NCI-H748 (cell line): ENCODE data around the gene CDH6.
"Not testable (repeated sequence)": the region's sequence is repeated elsewhere in the genome, so short reads cannot be mapped to it uniquely, and the experiment has no call there.

ENCODE experiments used
- DNase-seq: peaks from one replicate; lab custom pipeline; 2025; ENCODE audit not compliant: unreplicated experiment; lab: John Stamatoyannopoulos, UW

CDH6 gene

DNA sequence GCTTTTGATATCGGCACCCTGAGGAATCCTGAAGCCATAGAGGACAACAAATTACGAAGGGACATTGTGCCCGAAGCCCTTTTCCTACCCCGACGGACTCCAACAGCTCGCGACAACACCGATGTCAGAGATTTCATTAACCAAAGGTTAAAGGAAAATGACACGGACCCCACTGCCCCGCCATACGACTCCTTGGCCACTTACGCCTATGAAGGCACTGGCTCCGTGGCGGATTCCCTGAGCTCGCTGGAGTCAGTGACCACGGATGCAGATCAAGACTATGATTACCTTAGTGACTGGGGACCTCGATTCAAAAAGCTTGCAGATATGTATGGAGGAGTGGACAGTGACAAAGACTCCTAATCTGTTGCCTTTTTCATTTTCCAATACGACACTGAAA is 129.5 kb downstream of the CDH6 start:
- no peak for DNase-seq

DNA sequence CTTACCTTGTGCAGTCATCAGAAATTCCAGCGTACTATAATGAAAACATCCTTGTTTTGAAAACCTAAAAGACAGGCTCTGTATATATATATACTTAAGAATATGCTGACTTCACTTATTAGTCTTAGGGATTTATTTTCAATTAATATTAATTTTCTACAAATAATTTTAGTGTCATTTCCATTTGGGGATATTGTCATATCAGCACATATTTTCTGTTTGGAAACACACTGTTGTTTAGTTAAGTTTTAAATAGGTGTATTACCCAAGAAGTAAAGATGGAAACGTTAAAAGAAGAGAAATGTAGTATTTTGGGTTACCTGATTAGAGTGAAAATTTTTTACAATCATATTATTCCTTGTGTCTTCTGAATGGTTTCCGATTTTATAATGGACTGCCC is 131.4 kb downstream of the CDH6 start:
- DNase-seq = no peak

DNA sequence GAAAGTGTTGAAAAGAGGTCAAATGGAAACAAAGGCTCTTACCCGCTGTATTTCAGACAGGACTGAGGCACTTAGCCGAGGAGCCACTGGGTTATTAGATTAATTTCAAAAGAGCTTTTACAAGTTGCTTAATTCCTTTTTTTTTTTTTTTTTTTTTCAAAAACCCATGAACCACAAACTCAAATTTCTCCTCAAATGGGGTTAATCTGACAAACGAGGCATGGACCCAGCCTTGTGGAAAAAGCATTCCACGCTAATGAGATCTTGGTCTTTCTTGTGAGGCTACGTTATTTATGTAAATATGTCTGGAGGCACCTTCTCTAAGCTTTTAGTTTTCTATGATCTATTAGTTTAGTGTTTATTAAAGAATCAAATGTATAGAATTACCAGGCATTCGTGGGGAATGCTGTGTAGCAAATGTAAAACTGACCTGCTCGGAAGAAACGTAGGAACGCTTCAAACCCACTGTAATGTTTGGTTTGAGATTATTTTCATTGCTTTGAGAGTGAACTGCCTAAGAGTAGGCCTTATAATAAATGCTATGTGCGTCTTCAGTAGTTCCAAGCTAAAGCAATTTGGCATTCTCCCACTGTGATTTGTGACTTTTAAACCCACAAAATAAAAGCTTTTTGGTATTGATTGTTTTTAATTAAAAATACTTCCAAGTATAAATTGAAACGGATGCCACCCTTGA is 134.7 kb downstream of the CDH6 start:
- DNase-seq = no peak

DNA sequence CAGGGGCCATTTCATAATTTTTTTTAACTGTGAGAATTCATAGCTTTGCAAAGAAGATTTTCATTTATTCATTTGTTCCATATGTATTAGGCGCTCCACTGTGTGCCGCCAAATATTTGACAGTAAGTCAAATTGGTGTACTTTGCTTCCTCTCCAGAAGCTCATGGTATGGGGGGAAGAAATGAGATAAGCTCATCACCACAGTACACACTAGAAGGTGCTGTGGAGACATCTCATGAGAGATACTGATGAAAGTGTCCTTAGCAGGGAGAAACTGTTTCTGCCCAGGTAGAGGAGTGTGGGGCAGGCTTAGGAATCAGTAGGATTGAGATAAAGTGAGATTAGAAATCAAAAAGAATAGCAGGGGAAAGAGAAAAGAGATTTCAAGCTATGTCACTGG is 136.2 kb downstream of the CDH6 start:
- no peak for DNase-seq

DNA sequence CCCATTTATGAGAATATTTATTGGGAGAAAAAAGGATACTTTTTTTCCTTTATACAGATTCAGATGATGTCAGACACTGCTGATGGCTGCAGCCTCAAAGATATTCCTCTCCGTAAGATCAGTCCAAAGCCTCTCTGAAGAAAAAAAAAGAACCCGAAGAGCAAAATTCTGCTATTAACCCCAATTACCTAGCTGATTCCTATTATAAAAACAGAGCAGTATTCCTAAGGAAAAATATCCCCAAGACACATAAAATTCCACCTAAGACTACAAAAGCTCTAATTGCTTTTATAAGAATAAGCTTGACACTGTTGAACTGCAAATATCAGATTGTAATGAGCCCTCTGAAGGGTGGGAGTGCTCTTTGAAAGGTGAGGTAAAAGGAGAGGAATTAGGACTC is 138.7 kb downstream of the CDH6 start:
- DNase-seq = no peak

DNA sequence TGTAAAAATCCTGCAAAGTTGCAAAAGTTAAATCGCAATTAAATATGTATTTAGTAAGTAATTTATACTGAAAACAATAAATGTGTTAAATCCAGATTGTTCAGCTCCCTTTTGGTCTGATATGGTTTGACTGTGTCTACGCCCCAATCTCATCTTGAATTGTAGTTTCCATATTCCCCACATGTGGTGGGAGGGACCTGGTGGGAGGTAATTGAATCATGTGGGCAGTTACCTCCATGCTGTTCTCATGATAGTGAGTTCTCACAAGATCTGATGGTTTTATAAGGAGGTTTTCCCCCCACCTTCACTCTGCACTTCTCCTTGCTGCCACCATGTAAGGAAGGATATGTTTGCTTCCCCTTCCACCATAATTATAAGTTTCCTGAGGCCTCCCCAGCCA is 140.0 kb downstream of the CDH6 start:
- no peak for DNase-seq

DNA sequence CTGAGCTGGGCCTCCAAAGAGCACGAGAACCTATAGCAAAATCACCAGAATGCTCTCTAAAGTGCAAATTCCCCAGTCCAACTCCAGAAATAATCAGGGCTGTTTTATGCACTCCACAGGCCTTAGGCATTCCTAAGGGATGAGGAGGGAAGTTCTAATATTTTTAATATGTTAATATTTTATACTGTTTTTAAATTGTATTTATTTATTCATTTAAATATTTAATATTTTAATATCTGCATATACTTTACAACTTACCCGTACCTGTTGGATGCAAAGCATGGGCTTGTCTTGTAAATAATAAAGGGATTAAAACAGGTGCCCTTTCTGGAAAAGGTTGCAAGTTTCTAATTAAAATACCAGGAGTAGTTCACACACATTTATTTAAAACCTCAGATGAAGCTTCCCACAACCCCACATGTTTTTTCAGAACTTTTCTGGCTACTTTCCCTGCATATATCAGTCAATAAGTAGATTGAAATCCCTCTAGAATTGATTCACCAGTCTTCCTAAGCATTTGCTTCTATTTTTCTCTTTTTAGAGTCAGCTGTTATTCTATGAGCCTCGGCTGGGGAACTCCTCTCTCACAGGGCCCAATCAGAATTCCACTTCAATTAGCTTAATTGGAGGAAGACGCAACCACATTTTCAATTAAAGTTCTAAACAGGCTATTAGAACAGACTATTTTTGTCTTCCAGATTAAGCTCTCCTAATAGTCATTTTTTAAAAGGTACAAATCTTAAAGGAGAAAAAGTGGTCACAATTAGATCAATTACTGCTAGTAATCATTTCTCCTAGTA is 140.8 kb downstream of the CDH6 start:
- DNase-seq = no peak

DNA sequence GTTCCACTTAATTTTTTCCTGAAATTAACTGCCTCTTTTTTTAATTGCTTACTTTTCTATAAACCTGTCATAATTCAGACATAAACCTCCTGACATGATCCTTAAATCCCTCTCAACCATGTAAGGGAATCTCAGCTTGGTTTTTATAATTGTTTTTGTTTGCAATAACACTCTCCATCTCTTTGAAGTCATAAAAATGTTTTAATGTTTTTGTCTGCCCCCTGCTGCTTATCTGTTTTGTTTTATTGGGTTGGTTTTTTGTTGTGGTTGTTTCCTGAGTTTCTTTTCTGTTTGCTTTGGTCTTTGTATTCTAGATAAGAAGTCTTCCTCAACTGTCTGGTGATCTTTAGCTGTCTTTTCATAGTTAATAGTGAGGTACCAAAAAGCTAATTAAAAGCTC is 142.0 kb downstream of the CDH6 start:
- no peak for DNase-seq

DNA sequence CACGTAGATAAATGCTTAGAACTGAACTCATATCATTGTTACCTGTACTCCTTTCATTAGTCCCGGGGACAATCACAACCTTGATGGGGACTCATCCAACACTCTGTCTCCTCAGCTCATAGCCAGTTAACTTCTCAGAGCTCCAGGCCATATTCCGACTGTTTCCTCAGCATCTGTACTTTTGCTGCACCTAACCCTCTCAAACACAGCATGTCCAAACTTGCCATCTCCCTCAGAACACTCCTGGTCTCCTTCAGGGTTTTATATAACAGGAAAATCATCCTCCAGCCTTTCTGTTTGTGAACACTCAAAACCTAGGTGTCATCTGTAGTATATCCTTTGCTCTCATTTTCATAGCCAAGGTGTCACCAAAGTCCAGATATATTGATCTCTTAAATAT is 150.5 kb downstream of the CDH6 start:
- no peak for DNase-seq

DNA sequence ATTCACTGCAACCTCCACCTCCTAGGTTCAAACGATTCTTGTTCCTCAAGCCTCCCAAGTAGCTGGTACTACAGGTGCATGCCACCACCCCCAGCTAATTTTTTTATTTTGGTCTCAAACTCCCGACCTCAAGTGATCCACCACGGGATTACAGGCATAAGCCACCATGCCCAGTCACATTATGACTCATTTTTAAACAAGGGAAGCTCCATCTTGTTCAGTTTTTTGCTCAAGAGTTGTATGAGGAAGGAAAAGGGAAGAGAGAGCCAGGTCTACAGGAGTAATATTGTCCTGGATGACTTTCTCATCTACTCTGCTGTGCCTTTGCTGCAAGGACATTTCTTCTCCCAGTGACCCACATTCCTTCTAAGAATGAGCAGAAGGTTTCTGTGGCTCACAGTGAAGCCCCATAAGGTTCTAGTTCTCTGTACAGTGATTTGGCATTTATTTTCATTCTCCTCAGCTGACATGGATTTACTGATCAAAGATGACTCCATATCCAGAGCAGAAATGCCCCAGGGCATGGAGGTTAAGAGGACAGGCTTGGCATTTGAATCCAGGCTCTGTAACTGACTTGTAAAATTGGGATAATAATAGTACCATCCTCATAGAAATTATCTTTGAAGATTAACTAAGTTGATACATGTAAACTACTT is 153.5 kb downstream of the CDH6 start:
- no peak for DNase-seq

DNA sequence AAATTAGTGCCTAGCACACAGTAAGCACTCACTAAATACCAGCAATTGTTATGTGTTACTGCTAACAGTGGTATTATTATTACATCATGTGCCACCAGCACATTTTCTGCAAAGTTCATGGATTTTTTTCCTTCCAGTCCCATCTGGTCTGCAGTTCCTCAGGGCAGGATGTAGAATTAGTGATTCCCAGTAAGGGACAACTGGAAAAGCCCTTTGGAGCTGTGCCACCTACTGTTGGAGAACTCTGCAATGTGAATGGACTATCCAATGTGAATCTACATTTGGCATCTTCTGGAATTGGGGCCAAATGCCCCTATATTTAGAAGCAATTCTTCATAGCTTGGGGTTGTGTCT is 154.0 kb downstream of the CDH6 start:
- no peak for DNase-seq

DNA sequence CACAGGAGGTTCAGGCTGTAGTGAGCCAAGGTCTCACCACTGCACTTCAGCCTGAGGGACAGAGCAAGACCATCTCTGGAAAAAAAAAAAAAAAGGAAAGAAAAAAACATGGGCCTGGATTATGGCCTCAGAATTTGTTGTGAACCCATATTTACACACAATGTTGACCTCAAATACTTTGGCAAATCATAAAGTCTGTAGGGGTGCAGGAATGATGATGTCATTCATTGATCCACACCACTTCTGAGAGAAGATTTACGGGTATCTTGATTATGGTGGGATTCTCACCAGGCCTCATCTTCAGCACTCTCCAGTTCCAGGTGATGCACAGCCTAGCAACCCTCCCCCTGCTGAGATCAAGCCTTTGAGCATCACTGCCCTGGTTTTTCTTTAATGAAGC is 156.9 kb downstream of the CDH6 start:
- DNase-seq = no peak

DNA sequence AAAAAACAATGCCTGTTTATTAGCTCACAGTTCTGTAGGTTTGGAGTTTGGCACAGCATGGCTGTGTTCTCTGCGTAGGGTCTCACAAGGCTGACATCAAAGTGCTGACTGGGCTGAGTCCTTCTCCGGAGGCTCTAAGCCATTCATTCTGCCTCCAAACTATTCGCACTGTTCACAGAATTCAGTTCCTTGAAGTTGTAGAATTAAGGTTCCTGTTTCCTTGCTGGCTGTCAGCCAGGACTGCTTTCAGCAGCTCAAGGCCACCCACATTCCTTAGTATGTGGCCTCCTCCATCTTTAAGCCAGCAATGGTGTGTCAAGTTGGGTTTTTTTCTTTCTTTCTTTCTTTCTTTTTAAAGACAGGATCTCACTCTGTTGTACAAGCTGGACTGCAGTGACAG is 161.9 kb downstream of the CDH6 start:
- no peak for DNase-seq

DNA sequence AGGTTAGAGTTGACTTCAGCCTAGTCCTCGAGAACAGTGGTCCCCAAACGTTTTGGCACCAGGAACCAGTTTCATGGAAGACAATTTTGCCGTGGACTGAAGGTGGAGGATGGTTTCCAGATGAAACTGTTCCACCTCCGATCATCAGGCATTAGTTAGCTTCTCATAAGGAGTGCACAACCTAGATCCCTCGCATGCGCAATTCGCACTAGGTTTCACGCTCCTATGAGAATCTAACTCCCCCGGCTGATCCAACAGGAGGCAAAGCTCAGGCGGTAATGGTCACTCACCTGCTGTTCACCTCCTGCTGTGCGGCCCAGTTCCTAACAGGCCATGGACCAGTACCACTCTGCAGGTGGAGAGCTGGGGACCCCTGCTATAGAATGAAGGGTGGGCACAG is 163.6 kb downstream of the CDH6 start:
- no peak for DNase-seq

DNA sequence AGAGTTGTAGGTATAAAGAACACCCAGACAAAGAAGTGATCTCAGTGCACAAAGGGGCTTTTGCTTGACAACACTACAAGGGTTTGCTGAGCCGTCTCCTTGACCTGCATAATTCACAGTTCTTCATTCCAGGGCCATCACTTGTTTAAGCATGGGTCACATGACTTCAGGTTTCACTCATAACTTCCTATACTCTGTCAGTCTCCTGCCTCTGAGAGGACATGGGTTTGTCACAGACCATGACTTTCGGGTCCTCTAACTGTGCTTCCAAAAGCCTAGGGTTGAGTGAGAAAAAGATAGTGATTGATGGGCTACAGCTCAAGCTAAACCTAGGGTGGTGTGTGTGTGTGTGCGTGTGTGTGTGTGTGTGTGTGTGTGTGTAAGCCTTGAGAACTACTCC is 166.4 kb downstream of the CDH6 start:
- DNase-seq = no peak

DNA sequence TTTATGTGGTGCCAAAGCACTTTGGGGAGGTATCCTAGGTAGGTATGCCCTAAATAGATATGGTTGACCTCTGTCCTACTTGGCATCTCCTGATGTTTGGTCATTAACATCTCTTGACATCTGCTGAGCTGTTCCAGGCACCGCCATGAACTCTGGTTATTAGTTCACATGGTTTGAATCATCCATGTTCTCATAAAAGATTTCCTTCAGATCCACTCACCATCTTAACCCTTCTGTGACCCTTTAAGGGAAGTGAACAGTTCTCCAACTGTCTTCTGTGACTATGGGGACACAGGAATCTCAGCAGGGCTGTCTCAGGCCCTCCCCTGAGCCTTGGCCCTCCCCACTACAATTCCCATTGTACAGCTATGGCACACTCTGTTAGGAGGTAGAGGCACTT is 167.7 kb downstream of the CDH6 start:
- no peak for DNase-seq

DNA sequence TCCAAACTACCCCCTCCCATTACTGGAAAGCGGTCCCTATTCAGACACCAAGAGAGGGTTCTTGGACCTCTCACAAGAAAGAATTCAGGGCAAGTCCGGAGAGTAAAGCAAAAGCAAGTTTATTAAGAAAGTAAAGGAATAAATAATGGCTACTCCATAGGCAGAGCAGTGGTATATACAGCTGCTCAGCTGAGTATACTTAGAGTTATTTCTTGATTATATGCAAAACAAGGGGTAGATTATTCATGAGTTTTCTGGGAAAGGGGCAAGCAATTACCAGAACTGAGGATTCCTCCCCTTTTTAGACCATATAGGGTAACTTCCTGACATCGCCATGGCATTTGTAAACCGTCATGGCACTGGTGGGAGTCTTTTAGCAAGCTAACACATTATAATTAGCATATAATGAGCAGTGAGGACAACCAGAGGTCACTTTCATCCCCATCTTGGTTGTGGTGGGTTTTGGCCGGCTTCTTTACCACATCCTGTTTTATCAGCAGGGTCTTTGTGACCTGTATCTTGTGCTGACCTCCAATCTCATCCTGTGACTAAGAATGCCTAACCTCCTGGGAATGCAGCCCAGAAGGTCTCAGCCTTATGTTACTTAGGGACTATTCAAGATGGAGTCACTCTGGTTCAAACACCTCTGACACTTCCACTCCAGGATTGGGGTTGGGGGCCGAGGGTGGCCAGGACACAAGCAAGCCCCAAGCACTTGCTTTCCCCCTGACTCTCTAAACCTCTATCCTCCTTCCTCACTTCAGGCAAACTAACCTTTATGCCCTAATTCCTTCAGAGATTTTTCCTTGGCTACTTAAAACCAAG is 168.4 kb downstream of the CDH6 start:
- DNase-seq = not testable (repeated sequence)

DNA sequence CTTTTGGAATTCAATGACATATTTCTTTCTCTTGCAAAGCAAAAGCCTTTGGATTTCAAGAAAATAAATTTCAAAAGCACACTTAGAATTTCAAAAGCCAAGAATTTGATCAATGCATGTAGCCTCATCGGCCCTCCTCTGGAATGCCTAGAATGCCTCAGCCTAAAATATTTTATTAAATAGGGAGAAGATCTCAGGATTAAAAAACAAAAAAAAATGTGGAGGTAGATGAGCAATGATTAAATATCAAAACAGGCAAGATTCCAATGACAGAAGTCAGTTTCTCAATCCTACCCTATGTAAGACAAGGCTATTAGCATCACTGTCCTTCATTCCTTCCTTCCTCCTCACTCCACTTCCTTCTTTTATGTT is 169.0 kb downstream of the CDH6 start:
- DNase-seq = no peak

DNA sequence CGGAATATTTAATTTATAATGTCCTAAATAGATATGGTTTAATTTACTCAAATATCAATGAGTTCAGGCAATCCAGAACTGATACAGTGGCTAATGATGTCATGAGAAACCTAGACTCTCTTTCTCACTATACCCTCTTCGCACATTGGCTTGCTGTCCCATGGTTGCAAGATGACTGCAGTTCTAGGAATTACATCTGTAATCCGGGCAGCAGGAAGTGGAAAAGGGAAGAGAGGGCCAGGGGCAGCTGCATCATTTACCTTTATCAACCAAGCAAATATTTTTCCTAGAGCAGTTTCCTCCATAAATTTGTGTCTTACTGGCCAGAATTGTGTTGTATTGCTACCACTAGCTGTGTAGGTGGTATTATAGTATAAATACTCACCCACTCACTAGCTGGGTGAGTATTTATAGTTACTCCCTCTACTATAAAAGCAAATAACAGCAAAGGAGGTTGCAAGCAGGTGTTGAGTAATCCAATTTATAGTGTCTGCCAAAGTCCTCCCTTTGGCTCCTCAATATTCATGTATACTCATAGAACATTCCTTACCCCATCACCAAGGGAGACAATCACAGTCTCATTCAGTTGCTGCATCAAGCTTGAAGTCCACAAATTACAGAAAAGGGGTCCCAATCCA is 169.6 kb downstream of the CDH6 start:
- no peak for DNase-seq

DNA sequence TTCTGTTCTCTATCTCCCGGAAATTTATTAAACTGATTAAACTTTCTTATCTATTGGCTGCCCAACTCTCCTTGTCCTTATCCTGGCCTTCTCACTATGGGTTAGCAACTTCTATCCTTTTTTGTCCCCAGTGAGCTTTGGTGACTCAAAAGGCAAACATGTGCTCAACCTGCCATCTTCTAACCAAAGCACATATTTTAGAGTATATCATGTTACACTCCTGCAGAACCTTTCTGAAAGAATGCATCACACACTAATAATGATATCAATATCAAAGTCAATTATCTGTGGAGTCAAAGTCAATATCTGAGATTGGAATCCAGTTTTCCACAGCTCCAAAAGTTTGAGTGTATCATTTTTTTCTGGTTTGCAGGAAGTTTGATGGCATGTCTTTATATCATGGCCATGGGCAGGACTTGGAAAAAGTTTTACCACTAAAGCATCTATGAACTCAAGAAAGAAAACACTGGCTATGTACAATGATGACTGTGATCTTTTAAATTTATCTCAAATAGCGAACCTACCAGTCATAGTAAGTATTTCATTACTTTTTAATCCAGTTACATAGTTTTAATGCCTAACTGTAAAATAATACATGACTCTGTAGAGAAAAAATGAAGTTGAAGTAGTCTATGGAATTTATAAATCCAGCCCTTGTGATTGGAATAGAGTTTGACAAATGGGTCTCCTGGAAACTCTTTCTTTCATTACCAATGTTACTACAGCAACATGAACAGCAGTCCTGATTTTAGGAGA is 171.6 kb downstream of the CDH6 start:
- no peak for DNase-seq
